ENCODE data around the gene DEFB119.

Gene DEFB119

DNA sequence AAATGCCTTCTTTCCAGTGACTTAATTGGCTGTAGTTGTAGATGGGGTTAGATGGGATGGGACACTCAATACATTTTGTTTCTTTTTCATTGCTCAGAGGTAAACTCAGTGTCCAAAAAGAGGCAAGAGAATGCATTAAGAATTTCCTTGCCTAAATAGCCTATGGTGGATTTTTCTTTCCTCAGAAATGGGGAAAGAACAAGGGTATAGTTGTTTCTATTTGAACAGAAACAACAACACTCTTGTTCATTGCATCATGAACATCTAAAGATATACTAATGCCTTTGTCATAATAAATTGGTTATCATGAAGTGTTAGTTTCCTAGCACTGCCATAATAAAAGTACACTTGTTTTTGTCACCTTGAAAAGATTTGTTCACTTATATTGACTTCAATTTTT, 35.4 kb upstream of the DEFB119 start:
- Histone ChIP-seq H2BK15ac (ENCODE audit: low read depth, poor library complexity, severe bottlenecking) (no peak overlapping the region), H2BK12ac (ENCODE audit: low read length in 2 of 2) (no peak overlapping the region), H3K9ac (ENCODE audit: low read length) (no peak overlapping the region), H3K27me3 (ENCODE audit: control insufficient read depth in 1 of 2, insufficient read depth in 1 of 2, low read length in 2 of 2) (peaks cover 0 to 18% of the 10 kb centered on the region in 2 experiments), H3K27ac (ENCODE audit: low read length, poor library complexity, severe bottlenecking) (no peak overlapping the region), H3K4me3 (ENCODE audit: insufficient read depth in 1 of 2, low read depth in 1 of 2, low read length in 2 of 2) (no peak overlapping the region), H4K8ac (ENCODE audit: low read length) (no peak overlapping the region), H2AK5ac (ENCODE audit: low read length, severe bottlenecking) (no peak overlapping the region), H3K4ac (ENCODE audit: low read depth in 1 of 2, low read length in 2 of 2) (no peak overlapping the region), H3K79me1 (replicated peaks; ENCODE audit: low read length, poor library complexity, severe bottlenecking) (no peaks in the 10 kb centered on the region), H3K4me2 (ENCODE audit: low read length, poor library complexity, severe bottlenecking) (no peak overlapping the region), H3K18ac (ENCODE audit: low read depth in 1 of 2, low read length in 2 of 2) (no peak overlapping the region), H3K23ac (ENCODE audit: low read length in 2 of 2) (no peak overlapping the region), H3K9me3 (ENCODE audit: control insufficient read depth, low read length) (no peaks in the 10 kb centered on the region), H2BK5ac (ENCODE audit: low read depth, low read length, poor library complexity, severe bottlenecking) (no peak overlapping the region), H2BK120ac (ENCODE audit: low read depth, low read length) (no peak overlapping the region), H3K14ac (ENCODE audit: low read length in 2 of 2) (no peak overlapping the region), H3K4me1 (ENCODE audit: control insufficient read depth, insufficient read depth, low read depth, low read length) (no peaks in the 10 kb centered on the region), H4K91ac (ENCODE audit: low read length) (no peak overlapping the region), H2AFZ (ENCODE audit: low read depth, low read length) (no peak overlapping the region), H3K36me3 (ENCODE audit: control insufficient read depth in 1 of 2, insufficient read depth in 2 of 2, low read depth in 1 of 2, low read length in 2 of 2) (no peaks in the 10 kb centered on the region)
- DNase-seq: no peak

DNA sequence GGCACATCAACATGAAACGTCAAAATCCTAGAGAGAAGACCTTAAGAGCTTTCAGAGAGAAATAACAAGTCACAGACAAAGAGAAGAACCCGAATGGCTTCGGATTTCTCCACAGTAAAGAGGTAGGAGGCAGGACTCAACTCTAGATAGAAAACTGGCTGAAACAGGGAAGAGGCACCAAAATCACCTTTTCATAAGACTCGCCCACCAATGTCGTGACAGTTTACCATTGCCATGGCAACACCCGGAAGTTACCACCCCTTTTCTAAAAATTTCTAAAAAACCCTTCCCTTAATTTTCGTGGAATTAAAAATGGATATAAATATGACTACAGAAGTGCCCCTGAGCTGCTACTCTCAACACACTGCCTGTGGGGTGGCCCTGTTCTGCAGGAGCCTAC, 27.9 kb upstream of the DEFB119 start:
- H3K27ac ChIP-seq (ENCODE audit: low read length, poor library complexity, severe bottlenecking): no peak overlapping the region
- H3K27me3 ChIP-seq (ENCODE audit: control insufficient read depth in 1 of 2, insufficient read depth in 1 of 2, low read length in 2 of 2): peaks cover 0 to 10% of the 10 kb centered on the region in 2 experiments
- no peak overlapping the region for H4K91ac ChIP-seq (ENCODE audit: low read length)
- no peaks in the 10 kb centered on the region for H3K4me1 ChIP-seq (ENCODE audit: control insufficient read depth, insufficient read depth, low read depth, low read length)
- H3K14ac ChIP-seq (ENCODE audit: low read length in 2 of 2): no peak overlapping the region
- H3K36me3 ChIP-seq (ENCODE audit: control insufficient read depth in 1 of 2, insufficient read depth in 2 of 2, low read depth in 1 of 2, low read length in 2 of 2): no peaks in the 10 kb centered on the region
- WGBS: 85% methylated on average over 5 of the region's 7 CpGs
- no peak overlapping the region for H3K4me2 ChIP-seq (ENCODE audit: low read length, poor library complexity, severe bottlenecking)
- H3K9me3 ChIP-seq (ENCODE audit: control insufficient read depth, low read length): no peaks in the 10 kb centered on the region
- H3K23ac ChIP-seq (ENCODE audit: low read length in 2 of 2): no peak overlapping the region
- no peak overlapping the region for H2BK5ac ChIP-seq (ENCODE audit: low read depth, low read length, poor library complexity, severe bottlenecking)
- no peak overlapping the region for H4K8ac ChIP-seq (ENCODE audit: low read length)
- no peak overlapping the region for H2AFZ ChIP-seq (ENCODE audit: low read depth, low read length)
- H3K79me1 ChIP-seq (replicated peaks; ENCODE audit: low read length, poor library complexity, severe bottlenecking): no peaks in the 10 kb centered on the region
- DNase-seq: no peak
- H2AK5ac ChIP-seq (ENCODE audit: low read length, severe bottlenecking): no peak overlapping the region
- H2BK120ac ChIP-seq (ENCODE audit: low read depth, low read length): no peak overlapping the region
- no peak overlapping the region for H2BK15ac ChIP-seq (ENCODE audit: low read depth, poor library complexity, severe bottlenecking)
- H3K4me3 ChIP-seq (ENCODE audit: insufficient read depth in 1 of 2, low read depth in 1 of 2, low read length in 2 of 2): no peak overlapping the region
- no peak overlapping the region for H3K18ac ChIP-seq (ENCODE audit: low read depth in 1 of 2, low read length in 2 of 2)
- H3K9ac ChIP-seq (ENCODE audit: low read length): no peak overlapping the region
- H2BK12ac ChIP-seq (ENCODE audit: low read length in 2 of 2): no peak overlapping the region
- no peak overlapping the region for H3K4ac ChIP-seq (ENCODE audit: low read depth in 1 of 2, low read length in 2 of 2)

DNA sequence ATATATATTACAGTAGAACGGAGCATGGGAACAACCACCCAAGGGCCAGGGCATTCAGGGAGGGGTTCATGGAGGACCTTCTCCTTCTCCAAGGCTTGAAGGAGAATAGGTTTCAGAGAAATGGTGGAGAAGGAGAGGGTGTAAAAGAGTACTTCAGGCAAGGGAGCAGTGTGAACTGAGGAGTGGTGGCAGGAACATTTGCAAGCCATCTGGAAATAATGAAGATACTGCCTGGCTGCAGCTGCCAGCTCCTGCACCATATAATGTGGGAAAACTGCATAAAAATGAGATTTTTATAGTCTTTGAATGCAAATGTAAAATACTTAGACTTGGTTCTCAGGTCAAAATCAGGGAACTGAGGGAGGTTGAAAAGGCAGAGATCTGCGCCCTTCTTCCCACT, 25.3 kb upstream of the DEFB119 start:
- peaks cover 7 to 23% of the 10 kb centered on the region in 2 experiments for H3K27me3 ChIP-seq (ENCODE audit: control insufficient read depth in 1 of 2, insufficient read depth in 1 of 2, low read length in 2 of 2)
- no peak overlapping the region for H2BK15ac ChIP-seq (ENCODE audit: low read depth, poor library complexity, severe bottlenecking)
- H3K4ac ChIP-seq (ENCODE audit: low read depth in 1 of 2, low read length in 2 of 2): no peak overlapping the region
- H3K4me1 ChIP-seq (ENCODE audit: control insufficient read depth, insufficient read depth, low read depth, low read length): no peaks in the 10 kb centered on the region
- no peak overlapping the region for H2AK5ac ChIP-seq (ENCODE audit: low read length, severe bottlenecking)
- H3K36me3 ChIP-seq (ENCODE audit: control insufficient read depth in 1 of 2, insufficient read depth in 2 of 2, low read depth in 1 of 2, low read length in 2 of 2): no peaks in the 10 kb centered on the region
- H2BK5ac ChIP-seq (ENCODE audit: low read depth, low read length, poor library complexity, severe bottlenecking): no peak overlapping the region
- H2AFZ ChIP-seq (ENCODE audit: low read depth, low read length): no peak overlapping the region
- no peak overlapping the region for H3K9ac ChIP-seq (ENCODE audit: low read length)
- no peak overlapping the region for H2BK12ac ChIP-seq (ENCODE audit: low read length in 2 of 2)
- no peak overlapping the region for H3K4me3 ChIP-seq (ENCODE audit: insufficient read depth in 1 of 2, low read depth in 1 of 2, low read length in 2 of 2)
- no peak overlapping the region for H3K23ac ChIP-seq (ENCODE audit: low read length in 2 of 2)
- H2BK120ac ChIP-seq (ENCODE audit: low read depth, low read length): no peak overlapping the region
- WGBS: 86% methylated on average over 2 of the region's 2 CpGs
- H4K8ac ChIP-seq (ENCODE audit: low read length): no peak overlapping the region
- no peaks in the 10 kb centered on the region for H3K79me1 ChIP-seq (replicated peaks; ENCODE audit: low read length, poor library complexity, severe bottlenecking)
- no peak overlapping the region for H3K14ac ChIP-seq (ENCODE audit: low read length in 2 of 2)
- H3K27ac ChIP-seq (ENCODE audit: low read length, poor library complexity, severe bottlenecking): no peak overlapping the region
- H4K91ac ChIP-seq (ENCODE audit: low read length): no peak overlapping the region
- no peaks in the 10 kb centered on the region for H3K9me3 ChIP-seq (ENCODE audit: control insufficient read depth, low read length)
- H3K18ac ChIP-seq (ENCODE audit: low read depth in 1 of 2, low read length in 2 of 2): no peak overlapping the region
- no peak overlapping the region for H3K4me2 ChIP-seq (ENCODE audit: low read length, poor library complexity, severe bottlenecking)
- DNase-seq: no peak

DNA sequence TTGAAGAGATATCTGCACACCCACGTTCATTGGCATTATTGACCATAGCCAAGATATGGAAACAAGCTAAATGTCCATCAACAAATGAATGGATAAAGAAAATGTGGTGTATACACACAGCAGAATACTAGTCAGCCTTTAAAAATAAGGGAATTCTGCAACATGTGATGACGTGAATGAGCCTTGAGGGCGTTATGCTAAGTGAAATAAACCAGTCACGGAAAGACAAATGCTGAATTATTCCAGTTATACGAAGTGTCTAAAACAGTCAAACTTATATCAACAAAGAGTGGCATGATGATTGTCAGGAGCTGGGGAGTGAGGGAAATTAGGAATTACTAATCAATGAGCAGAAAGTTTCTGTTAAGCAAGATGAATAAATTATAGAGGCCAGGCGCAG, 24.0 kb upstream of the DEFB119 start:
- Histone ChIP-seq H2AFZ (ENCODE audit: low read depth, low read length) (no peak overlapping the region), H2BK120ac (ENCODE audit: low read depth, low read length) (no peak overlapping the region), H2BK12ac (ENCODE audit: low read length in 2 of 2) (no peak overlapping the region), H3K4me3 (ENCODE audit: insufficient read depth in 1 of 2, low read depth in 1 of 2, low read length in 2 of 2) (no peak overlapping the region), H3K4me2 (ENCODE audit: low read length, poor library complexity, severe bottlenecking) (no peak overlapping the region), H3K27ac (ENCODE audit: low read length, poor library complexity, severe bottlenecking) (no peak overlapping the region), H4K8ac (ENCODE audit: low read length) (no peak overlapping the region), H3K23ac (ENCODE audit: low read length in 2 of 2) (no peak overlapping the region), H3K4ac (ENCODE audit: low read depth in 1 of 2, low read length in 2 of 2) (no peak overlapping the region), H3K79me1 (replicated peaks; ENCODE audit: low read length, poor library complexity, severe bottlenecking) (no peaks in the 10 kb centered on the region), H2BK5ac (ENCODE audit: low read depth, low read length, poor library complexity, severe bottlenecking) (no peak overlapping the region), H3K4me1 (ENCODE audit: control insufficient read depth, insufficient read depth, low read depth, low read length) (no peaks in the 10 kb centered on the region), H3K9ac (ENCODE audit: low read length) (no peak overlapping the region), H2BK15ac (ENCODE audit: low read depth, poor library complexity, severe bottlenecking) (no peak overlapping the region), H3K36me3 (ENCODE audit: control insufficient read depth in 1 of 2, insufficient read depth in 2 of 2, low read depth in 1 of 2, low read length in 2 of 2) (no peaks in the 10 kb centered on the region), H2AK5ac (ENCODE audit: low read length, severe bottlenecking) (no peak overlapping the region), H3K9me3 (ENCODE audit: control insufficient read depth, low read length) (peaks cover 3% of the 10 kb centered on the region), H4K91ac (ENCODE audit: low read length) (no peak overlapping the region), H3K18ac (ENCODE audit: low read depth in 1 of 2, low read length in 2 of 2) (no peak overlapping the region), H3K27me3 (ENCODE audit: control insufficient read depth in 1 of 2, insufficient read depth in 1 of 2, low read length in 2 of 2) (peaks cover 7 to 23% of the 10 kb centered on the region in 2 experiments), H3K14ac (ENCODE audit: low read length in 2 of 2) (no peak overlapping the region)
- no peak for DNase-seq
- WGBS: 69% methylated on average over 6 of the region's 6 CpGs
